Posterior vena cava (tissue), 2 donors: ENCODE data around the gene ADAM17. TPM values are rescaled to one million over a fixed set of nuclear protein-coding genes. Genes with fewer than 3 reads are reported as not detected.
"Not testable (repeated sequence)": the region's sequence is repeated elsewhere in the genome, so short reads cannot be mapped to it uniquely, and the experiment has no call there.

ENCODE experiments used
- DNase-seq: peaks from one replicate; pipeline ENCODE4 v3.0.0-alpha.2; 2020; ENCODE audit warnings: low spot score
- intact Hi-C, 2 donors: fragments of 100-400 bp; cut with DNase I; formaldehyde crosslinking; loops; one replicate each; pipeline versions ENCODE4 v1.14.1 to v1.14.2; 2022 to 2023
- long read RNA-seq, 2 donors: library from polyadenylated mRNA; unstranded; transcript quantifications; one replicate each; pipeline ENCODE4 v2.0.0, GENCODE V29; 2020 to 2021
- total RNA-seq, 2 donors: library from RNA; stranded (reverse); fragmentation: NEBNext Ultra II Directional; extraction: Animal tissue kit (Norgen Biotek cat#: 25700); gene quantifications; one replicate each; pipeline ENCODE4 v1.2.1, GENCODE V29; 2021
- donor health status: DM: yes; HTN: yes; CAD: no.
- donor health status: DM: yes; HTN: yes; CAD: no.

Gene ADAM17
- total RNA-seq, result 10 to 100 TPM; 24.8 to 34.9 TPM
- long read RNA-seq, donor 1, full-length matches to known transcripts, result 3 of 11 reads
- long read RNA-seq, donor 1, partial matches to known transcripts, result 2 of 11 reads
- long read RNA-seq, donor 1, other reads (novel, unspliced or antisense), result 6 of 11 reads
- long read RNA-seq, donor 2, full-length matches to known transcripts, result 4 of 8 reads
- long read RNA-seq, donor 2, partial matches to known transcripts, result 2 of 8 reads
- long read RNA-seq, donor 2, other reads (novel, unspliced or antisense), result 2 of 8 reads

GRCh38 chr2:9555297-9556120 lies at the start of gene ADAM17:
ADAM17 (minus strand) TSS chr2:9555830; CDS start chr2:9555605, 225 bp downstream.
- intact Hi-C loops, result loop anchor here in 1 of 2 donors (10.0 kb wide), 2 partner anchors 69 to 139 kb away; no protein-coding TSS in a partner anchor

GRCh38 chr2:9602412-9602811 lies 46.8 kb upstream of the ADAM17 start:
- intact Hi-C loops, result no loop called here
- DNase-seq, result no peak

More at GRCh38 chr2:9555297-9556120, at the start of gene ADAM17:
- DNase-seq, result peak; percentile 100

GRCh38 chr2:9601397-9601796 lies 45.8 kb upstream of the ADAM17 start:
- intact Hi-C loops, result no loop called here
- no peak for DNase-seq

GRCh38 chr2:9599430-9599829 lies 43.8 kb upstream of the ADAM17 start:
- intact Hi-C loops, result no loop called here
- no peak for DNase-seq

- intact Hi-C loops, result no loop called here
- DNase-seq, result no peak
Observed at GRCh38 chr2:9596621-9597311, 41.1 kb upstream of the ADAM17 start.

GRCh38 chr2:9595746-9596145 lies 40.1 kb upstream of the ADAM17 start:
- intact Hi-C loops, result no loop called here
- no peak for DNase-seq

- DNase-seq, intact Hi-C loops: not testable (repeated sequence)
Observed at GRCh38 chr2:9595256-9595655, 39.6 kb upstream of the ADAM17 start.

GRCh38 chr2:9594366-9595054 lies 38.9 kb upstream of the ADAM17 start:
- intact Hi-C loops, result no loop called here
- DNase-seq, result no peak

- DNase-seq, result no peak
- intact Hi-C loops, result no loop called here
Observed at GRCh38 chr2:9593925-9594324, 38.3 kb upstream of the ADAM17 start.

- intact Hi-C loops, result no loop called here
- DNase-seq, result no peak
Observed at GRCh38 chr2:9592699-9593098, 37.1 kb upstream of the ADAM17 start.

- intact Hi-C loops, result no loop called here
- DNase-seq, result no peak
Observed at GRCh38 chr2:9590641-9591040, 35.0 kb upstream of the ADAM17 start.

- no peak for DNase-seq
- intact Hi-C loops, result no loop called here
Observed at GRCh38 chr2:9586465-9586864, 30.8 kb upstream of the ADAM17 start.

- no peak for DNase-seq
- intact Hi-C loops, result no loop called here
Observed at GRCh38 chr2:9585486-9585885, 29.9 kb upstream of the ADAM17 start.

- DNase-seq, intact Hi-C loops: not testable (repeated sequence)
Observed at GRCh38 chr2:9584902-9585301, 29.3 kb upstream of the ADAM17 start.

GRCh38 chr2:9582624-9583023 lies 27.0 kb upstream of the ADAM17 start:
- DNase-seq, result no peak
- intact Hi-C loops, result no loop called here

GRCh38 chr2:9578467-9579235 lies 23.0 kb upstream of the ADAM17 start:
- DNase-seq, result no peak
- intact Hi-C loops, result loop anchor here in 1 of 2 donors (10.0 kb wide), 2 partner anchors 46 to 446 kb away; no protein-coding TSS in a partner anchor

- intact Hi-C loops, result loop anchor here in 1 of 2 donors (10.0 kb wide), 2 partner anchors 50 to 450 kb away; no protein-coding TSS in a partner anchor
- no peak for DNase-seq
Observed at GRCh38 chr2:9574331-9574730, 18.7 kb upstream of the ADAM17 start.

GRCh38 chr2:9573840-9574239 lies 18.2 kb upstream of the ADAM17 start:
- DNase-seq, result no peak
- intact Hi-C loops, result loop anchor here in 1 of 2 donors (10.0 kb wide), 2 partner anchors 51 to 451 kb away; no protein-coding TSS in a partner anchor
